ENCODE measurements around the gene COL23A1. TPM values are rescaled to one million over a fixed set of nuclear protein-coding genes. Genes with fewer than 3 reads are reported as not detected.

COL23A1 gene
- total RNA-seq, 1 donor from 2014 or later, result 20.4 TPM

DNA sequence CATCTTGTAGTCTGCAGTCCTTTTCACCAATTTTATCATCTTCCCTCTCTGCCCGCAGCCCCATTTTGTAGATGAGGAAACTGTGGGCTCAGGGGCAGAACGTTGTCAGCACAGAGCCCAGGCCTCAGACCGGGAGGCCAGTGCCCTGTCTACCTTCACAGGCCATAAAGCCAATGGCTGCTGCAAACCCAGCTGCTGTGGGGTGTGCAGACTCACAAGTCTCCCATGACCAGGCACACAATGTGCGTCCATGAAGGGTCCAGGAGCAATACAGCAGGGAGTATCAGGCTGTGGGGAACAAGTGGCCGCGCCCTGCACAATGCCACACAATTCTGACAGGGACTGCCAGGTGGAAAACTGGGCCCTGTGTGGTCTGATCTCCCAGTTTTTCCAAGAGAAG is 71.0 kb downstream of the COL23A1 start:
- DNase-seq, result no peak
- intact Hi-C loops (cut with micrococcal nuclease), result no loop called here

DNA sequence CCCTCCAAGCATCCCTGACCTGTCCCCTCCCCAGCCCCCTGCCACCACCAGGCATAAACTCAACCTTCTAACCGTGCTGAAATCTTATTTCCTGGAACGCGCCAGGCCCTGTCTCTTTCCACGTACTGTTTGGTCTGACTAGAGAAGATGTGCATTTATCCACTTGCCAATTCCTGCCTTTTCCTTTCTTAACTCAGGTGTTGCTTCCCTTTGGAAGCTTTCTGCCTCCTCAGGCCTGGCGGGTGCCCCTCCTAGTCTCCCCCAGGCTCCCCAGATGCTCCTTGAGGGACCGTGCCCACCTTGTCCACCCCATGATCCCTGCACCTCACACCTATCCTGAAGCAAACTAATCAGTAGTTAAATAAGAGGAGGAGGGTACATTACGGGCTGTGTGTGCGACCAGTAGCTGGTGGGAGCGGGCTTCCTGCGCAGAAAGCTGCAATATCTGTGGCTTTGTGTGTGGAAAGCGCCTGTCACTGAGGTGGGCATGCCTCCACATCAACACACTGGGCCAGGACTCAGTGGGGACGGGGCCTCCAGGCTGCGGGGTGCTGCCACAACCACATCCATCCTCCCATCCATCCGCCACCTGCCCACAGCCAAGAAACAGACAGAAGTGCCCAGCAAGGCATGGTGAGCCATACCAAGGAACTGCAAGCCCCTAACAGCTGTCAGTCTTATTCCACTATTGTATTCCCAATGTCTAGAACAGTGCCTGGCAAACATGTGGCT is 73.5 kb downstream of the COL23A1 start:
- ATAC-seq (no peak), DNase-seq (no peak)
- intact Hi-C loops (cut with micrococcal nuclease), result no loop called here

More for the DNA sequence above, 71.0 kb downstream of the COL23A1 start:
- no peak for ATAC-seq

DNA sequence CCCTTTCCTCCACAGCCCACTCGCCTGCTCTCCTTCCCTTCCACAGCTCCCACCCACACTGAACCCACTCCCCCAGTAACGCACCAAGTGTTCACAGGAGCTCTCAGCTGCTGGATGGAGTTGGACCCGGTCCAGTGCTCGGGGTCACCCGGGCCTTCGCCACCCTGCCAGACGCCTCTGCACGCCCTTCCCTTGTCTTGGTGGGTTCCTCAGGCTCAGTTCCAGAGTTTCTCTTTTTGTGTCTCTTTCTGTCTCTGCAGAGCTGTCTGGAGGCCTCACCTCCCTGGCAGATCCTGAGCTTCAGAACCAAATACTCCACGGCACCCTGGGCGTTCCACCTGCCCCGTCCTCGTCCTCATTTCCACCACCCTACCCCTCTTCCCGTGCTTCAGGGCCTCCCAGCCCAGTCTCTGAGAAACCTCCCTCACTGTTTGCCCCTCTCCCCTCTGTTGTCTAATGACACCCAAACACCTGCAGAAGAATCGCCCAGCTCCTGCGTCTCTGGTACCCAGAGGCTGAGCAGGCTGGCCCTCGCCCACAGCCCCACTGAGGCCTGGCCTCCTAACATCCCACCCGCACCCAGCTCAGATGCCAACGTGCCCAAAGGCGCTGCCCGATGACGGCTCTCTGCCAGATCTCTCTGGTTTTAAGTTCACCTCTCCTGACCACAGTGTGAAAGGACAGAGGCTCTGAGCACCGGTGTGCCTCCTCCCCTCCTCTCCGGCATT is 74.3 kb downstream of the COL23A1 start:
- intact Hi-C loops (cut with micrococcal nuclease), result no loop called here
- DNase-seq, result no peak
- no peak for ATAC-seq

DNA sequence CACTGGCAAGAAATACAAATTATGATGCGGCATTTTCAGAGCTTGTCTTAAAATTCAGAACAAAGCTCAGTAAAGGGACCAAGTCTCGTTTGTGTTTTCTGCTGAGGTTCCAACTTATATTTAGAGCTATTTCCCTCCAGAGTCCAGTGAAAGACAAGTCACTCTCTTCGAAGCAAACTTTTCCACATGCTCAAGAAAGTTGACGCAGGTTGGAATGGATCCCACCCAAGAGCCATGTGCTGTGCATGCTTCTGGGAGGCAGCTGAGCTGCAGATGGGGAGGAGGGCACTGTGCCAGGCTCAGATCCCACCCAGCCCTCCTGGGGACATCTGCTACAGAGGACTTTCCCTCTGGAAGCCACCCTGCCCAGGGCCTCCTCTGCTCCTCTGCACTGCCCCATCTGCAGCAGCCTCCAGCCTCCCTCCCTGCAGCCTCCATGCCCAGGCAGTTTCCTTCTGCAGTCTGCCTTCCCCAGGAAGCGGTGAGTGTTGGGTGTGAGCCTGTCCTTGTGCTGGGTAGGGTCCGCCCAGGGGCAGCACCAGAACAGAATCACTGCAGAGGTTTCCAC is 75.3 kb downstream of the COL23A1 start:
- intact Hi-C loops (cut with micrococcal nuclease), result no loop called here
- ATAC-seq, result no peak
- no peak for DNase-seq

DNA sequence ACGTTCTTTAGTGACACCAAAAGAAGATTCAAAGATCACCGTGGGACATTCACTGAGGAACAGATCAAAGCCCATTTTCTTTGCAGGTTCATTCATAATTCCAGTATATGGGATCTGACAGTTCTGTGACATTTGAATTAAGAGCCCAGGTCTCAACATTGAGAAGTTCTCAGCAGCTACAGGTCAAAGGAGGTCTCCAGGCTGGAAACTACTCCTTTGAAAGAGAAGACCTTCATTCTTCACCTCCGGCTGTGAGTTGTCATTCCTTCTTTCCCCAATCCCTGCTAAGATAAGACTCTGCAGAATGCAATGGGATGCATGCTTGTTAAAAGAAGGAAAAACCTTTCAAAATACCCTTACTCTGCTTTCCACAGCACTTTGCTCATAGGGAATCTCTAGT is 79.0 kb downstream of the COL23A1 start:
- no peak for DNase-seq
- intact Hi-C loops (cut with micrococcal nuclease), result no loop called here
- no peak for ATAC-seq

DNA sequence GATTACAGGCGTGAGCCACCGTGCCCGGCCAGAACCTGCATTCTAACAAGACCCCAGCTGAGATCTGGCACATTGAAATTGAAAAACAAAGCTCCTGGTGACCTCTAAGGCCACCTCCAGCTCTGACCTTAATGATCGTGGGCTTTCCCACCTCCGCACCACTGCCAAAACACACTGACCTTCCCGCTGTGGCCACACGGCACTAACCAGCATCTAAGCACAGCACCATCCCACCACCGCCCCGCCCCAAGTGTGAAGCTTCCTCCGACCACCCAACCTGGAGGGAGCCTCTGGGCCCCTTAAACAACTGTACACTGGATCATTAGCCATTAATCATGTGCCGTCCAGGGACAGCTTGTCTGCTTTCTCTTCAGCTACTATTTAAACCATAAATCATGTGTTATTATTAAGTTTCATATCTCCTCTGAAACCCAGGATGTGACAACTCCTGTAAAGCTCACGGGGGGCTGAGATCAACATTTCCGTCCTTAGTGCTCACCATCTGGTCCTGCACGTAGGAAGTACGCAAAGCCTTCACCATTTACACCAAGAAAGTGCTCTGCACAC is 80.6 kb downstream of the COL23A1 start:
- intact Hi-C loops (cut with micrococcal nuclease), result no loop called here
- no peak for ATAC-seq
- no peak for DNase-seq

DNA sequence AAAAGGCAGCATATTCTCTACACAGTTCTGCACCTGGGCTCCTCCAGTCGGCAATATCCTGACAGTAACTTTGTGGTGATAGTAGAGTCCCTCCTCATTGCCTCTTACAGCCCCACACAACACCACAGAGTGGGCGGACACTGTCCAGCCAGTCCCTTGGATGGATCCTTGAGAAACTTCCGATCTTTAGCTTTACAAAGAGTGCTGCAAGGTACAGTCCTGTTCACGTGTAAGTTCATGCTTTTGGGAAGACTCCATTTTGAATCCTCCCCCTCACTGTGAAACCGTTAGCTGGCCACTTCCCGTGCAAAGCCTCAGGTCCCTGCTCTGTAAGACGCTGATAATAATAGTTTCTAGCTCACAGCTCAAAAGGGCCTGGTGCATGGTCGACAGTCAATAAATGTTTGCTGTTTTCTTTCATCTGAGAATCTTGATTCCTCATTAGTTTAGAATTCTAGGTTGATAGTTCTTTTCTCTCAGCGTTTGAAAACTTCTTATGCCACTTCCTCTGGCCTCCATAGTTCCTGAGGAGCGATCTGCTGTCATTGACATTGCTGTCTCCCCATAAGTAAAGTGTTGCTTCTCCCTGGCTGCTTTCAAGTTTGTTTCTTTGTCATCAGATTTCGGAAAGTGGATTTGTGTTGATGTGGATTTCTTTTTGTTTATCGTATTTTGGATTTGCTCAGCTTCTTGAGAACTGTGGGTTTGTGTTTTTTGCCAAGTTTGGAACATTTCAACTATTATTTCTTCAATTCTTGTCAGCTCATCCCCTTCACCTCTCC is 82.9 kb downstream of the COL23A1 start:
- intact Hi-C loops (cut with micrococcal nuclease), result no loop called here
- DNase-seq (no peak), ATAC-seq (no peak)

DNA sequence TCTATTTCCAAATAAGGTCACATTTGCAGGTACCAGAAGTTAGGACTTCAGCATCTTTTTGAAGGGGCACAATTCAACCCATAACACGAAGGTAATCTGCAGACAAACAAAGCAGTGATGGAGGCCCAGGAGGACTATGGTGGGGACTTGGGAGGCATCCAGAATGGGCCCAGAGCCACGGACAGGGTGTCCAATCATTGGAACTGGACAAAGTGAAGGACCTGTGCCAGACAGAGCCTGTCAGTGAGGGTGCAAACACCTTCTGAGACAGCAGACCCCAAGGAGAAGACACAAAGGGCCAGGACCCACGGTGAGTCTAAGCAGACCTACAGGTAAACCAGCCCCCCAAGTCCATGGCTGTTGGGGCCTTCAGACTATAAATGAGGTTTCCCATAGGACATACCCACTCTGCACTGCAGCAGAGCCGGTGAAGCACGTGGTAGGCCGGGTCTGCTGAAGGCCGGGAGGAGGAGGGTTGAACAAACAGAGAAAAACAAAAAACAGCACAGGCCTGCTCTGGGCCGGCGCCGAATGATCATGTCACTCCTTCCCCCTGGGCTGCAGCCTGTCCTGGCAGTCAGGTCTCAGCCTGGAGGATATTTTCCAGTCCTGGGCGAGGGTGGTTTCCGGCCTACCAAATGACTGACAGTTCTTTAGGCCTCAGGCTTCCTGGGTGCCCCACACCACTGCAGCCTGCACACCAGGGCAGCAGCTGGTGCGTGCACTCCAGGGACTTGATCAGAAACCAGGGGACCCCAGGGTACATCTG is 84.4 kb downstream of the COL23A1 start:
- intact Hi-C loops (cut with micrococcal nuclease), result no loop called here
- ATAC-seq, result peak; percentile 67
- no peak for DNase-seq

DNA sequence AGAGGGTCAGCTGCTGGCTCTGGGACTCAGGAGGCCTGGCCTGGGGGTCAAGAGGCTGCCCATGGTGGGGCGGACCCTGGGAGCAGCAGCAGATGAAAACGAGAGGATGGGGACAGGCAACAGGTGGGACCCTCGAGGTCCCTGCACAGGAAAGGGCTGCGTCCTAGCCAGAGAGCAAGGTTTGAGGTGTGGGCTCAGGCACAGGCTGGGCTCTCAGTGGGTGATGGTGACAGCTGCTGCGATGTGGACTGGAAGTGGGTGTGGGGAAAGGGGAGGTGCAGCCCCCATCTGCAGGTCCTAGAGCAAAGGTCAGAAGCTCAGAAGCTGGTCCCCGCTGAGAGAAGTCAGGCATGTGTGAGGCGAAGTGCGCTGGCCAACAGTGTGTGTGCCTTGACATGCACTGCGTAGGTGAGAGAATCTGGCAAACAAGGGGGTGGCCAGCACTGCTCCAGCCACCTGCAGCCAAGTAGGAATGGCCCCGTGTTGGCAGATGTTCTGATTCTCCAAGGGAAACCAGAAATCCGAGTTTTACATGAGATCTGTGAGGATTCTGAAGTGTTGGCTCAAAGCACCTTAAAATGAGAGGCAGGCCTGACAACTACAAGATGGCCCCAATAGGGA is 85.7 kb downstream of the COL23A1 start:
- no peak for DNase-seq
- intact Hi-C loops (cut with micrococcal nuclease), result no loop called here
- no peak for ATAC-seq

DNA sequence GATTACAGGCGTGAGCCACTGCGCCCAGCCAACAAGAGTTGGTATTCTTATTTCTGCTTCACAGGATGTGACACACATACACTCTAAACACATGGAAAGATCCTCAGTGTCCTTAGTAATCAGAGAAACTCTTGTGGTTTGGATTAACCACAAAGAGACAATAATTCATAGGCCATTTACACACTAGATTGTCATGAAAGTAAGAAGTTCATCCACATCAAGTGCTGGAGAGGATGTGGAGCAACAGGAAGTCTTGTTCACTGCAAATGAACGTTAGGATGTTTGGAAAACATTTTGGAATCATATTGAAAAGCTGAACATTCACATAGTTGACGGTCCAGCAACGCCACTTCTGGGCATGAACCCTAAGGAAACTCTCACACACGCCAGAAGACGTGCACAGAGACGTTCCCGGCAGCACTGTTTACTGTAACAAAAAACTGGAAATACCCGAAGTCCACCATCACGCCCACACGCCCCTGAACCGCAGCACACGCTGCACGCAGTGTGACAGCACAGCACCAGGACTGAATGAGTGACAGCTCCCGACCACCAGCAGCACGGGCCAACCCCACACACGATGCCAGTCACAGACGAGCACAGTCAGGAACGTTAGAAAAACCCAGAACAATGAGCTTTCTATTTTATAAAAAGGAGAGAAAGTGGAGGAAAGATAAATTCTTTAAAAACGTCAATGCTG is 87.6 kb downstream of the COL23A1 start:
- DNase-seq (no peak), ATAC-seq (no peak)
- intact Hi-C loops (cut with micrococcal nuclease), result no loop called here

DNA sequence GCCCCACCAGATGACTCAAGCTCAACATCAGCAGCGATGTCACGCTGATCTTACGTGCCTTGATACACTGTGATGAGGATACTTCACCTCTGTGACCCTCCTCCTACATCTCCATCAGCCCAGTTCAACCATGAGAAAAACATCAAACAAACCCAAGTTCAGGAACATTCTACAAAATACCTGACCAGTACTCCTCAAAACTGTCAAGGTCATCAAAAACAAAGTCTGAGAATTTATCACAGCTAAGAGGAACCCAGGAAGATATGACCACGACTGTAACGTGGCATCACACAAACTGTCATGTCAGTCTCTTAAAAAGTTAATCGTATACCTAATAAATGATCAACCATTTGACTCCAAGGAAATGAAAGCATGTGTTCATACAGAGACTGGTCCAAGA is 90.8 kb downstream of the COL23A1 start:
- ATAC-seq (no peak), DNase-seq (no peak)
- intact Hi-C loops (cut with micrococcal nuclease), result no loop called here

DNA sequence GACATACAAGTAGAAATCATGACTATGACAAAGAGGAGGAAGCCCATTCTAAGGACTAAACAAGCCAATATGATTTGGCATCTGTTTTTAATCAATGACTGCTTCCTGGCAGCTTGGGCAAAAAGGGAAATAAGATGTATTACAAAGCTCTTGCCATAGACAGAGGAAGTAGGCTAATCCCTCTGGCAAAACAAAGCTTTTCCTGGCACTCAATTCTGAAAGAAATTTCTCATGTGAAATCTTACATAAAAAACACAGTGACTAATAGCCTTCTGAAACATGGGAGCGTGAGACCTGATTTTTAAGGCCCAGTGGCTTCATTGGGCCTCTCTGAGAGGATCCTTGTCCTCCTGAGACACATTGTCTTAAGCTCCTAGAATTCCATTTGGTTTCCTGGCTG is 93.6 kb downstream of the COL23A1 start:
- intact Hi-C loops (cut with micrococcal nuclease), result no loop called here
- ATAC-seq (no peak), DNase-seq (no peak)

DNA sequence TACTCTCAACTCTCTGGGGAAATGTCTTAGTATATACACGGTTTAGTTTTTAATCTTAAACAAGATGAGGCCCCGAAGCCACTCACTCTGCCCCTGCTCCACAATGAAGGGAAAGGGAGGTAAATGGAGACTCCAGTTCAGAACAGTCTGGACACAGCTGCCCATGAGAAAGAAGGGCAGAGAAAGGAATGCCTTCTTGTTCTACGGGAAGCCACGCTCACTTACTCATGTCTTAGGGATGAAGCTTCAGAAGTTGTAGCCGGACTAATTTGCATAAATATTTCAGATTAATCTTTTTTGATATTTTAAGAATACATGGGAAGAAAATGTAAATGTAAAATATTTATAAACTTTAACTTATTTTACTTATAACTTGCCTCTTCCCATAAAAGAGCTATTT is 94.0 kb downstream of the COL23A1 start:
- intact Hi-C loops (cut with micrococcal nuclease), result no loop called here
- DNase-seq (no peak), ATAC-seq (no peak)

DNA sequence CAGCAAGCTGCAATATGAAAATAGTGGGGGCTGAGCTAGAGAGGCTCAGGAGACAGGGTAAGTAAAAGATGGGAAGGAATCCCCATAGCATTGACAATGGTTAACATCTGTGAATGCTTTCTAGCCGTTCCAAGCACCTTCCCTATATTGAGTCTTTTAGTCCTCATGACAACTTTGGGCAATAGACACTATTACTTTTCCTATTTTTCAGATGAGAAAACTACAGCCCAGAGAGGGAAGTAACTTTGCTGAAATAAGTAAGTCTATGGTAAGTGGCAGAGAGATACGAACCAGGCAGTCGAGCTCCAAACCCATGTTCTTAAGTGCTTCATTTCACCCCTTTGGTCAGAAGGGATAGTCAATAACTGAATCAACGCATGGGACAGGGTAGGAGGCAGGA is 94.5 kb downstream of the COL23A1 start:
- intact Hi-C loops (cut with micrococcal nuclease), result no loop called here
- no peak for DNase-seq
- no peak for ATAC-seq

DNA sequence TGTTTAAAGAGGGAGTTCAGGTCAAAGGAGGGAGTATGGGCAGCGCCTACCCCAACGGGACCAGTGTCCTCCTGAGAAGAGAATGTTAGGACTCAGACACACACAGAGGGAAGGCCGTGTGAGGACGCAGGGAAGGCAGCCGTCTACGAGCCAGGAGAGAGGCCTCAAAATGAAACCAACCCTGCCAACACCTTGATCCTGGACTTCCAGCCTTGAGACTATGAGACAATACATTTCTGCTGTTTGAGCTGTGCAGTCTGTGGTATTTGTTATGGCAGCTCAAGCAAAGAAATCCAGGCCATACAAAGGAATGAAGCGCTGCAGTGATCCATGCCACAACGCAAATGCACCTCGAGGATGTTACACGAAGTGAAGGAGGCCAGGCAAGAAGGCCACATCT is 97.9 kb downstream of the COL23A1 start:
- no peak for ATAC-seq
- intact Hi-C loops (cut with micrococcal nuclease), result no loop called here
- no peak for DNase-seq

DNA sequence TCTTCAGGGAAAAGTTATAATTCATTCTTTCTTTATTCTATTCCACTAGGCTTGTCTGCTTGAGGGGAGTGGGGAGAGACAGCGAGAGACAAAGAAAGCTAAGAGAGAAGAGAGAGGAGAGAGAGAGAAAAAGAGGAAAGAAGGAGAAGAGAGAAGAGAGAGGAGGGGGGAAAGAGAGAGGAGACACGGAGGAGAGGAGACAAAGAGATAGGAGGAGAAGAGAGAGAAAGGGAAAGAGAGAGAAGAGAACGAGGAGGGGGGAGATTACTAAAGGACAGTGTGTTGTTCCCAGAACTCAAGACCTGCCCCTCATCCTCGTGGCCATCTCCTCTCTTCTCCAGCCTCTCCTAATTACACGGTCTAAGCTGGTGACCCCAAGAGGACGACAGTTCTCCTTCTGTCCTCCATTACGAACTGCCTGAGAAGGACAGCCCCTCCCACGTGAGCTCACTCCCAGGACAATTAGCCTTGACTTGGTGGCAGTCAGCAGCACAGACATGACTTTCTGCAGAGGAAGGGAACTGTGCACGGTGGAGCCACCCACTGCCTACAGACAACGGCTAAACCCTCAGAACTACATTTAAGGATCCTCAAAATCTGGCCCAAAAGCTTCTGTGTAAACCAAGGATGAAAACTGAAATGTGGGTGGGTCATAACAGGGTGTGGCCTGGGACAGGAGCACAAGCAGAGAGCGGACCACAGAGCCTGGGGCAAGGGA is 99.1 kb downstream of the COL23A1 start:
- DNase-seq (no peak), ATAC-seq (no peak)
- intact Hi-C loops (cut with micrococcal nuclease), result no loop called here

DNA sequence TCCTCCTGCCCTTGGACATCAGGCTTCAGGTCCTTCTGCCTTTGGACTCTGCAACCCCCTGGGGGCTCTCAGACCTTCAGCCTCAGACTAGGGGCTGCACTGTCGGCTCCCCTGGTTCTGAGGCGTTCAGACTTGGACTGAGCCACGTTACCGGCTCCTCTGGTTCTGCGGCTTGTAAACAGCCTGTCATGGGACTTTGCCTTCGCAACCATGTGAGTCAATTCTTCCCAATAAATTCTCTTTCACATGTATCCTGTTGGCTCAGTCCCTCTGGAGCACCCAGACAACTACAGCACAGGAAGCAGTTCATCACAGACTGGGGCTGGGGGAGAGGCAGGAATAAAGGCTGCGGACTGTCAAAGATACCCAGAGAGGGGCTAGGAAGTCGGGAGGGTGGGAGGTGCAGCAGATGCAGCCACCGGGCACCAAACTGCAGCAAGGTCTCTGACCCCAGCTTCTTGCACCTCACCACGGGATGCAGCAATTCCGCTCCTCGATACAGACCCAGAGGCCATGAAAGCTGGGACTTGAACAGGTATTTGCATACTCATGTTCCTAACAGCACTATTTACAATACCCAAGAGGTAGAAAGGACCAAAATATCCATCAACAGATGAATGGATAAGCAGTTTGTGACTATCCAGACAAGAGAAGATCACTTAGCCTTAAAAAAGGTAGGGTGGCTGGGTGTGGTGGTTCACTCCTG is 100.8 kb downstream of the COL23A1 start:
- no peak for ATAC-seq
- intact Hi-C loops (cut with micrococcal nuclease), result no loop called here

More for the DNA sequence above, 100.8 kb downstream of the COL23A1 start:
- DNase-seq, result no peak

Measured in left ventricle myocardium superior (tissue), 1 donor.